HepG2 (cell line): ENCODE results near the gene LAMA5. TPM values are rescaled to one million over a fixed set of nuclear protein-coding genes. Genes with fewer than 3 reads are reported as not detected.

Experiments used
- ARNT2 ChIP-seq: sonication (generic); formaldehyde crosslinking; IDR thresholded peaks from 2 replicates; pipeline ENCODE4 v1.8.0; 2022; ENCODE audit warnings: mild to moderate bottlenecking, low read depth, missing genetic modification reagents, moderate library complexity
- HES4 ChIP-seq: sonication (generic); formaldehyde crosslinking; IDR thresholded peaks from 2 replicates; pipeline ENCODE4 v1.9.0; 2021; ENCODE audit warnings: mild to moderate bottlenecking, missing genetic modification reagents, borderline replicate concordance
- HMGA1 ChIP-seq: sonication (generic); formaldehyde crosslinking; conservative IDR thresholded peaks from 2 replicates; pipeline ENCODE4 v1.4.0; 2020; ENCODE audit warnings: missing genetic modification reagents
- KLF12 ChIP-seq: sonication (generic); formaldehyde crosslinking; IDR thresholded peaks from 2 replicates; pipeline ENCODE4 v1.4.0; 2020; ENCODE audit warnings: missing genetic modification reagents, borderline replicate concordance
- LRRFIP1 ChIP-seq: sonication (generic); formaldehyde crosslinking; conservative IDR thresholded peaks from 2 replicates; pipeline ENCODE4 v1.4.0; 2020; ENCODE audit warnings: missing genetic modification reagents
- MAFF ChIP-seq: IDR thresholded peaks from 2 replicates; pipeline ENCODE4 v1.6.1; 2011; ENCODE audit warnings: low read depth, low read length, improper control_type of control experiment
- MIER3 ChIP-seq: IDR thresholded peaks from 2 replicates; pipeline ENCODE4 v1.6.1; 2016; ENCODE audit warnings: missing compliant biosample characterization, borderline replicate concordance
- PAF1 ChIP-seq: IDR thresholded peaks from 2 replicates; pipeline ENCODE4 v1.6.1; 2016; ENCODE audit warnings: missing genetic modification reagents, missing compliant biosample characterization
- RAD21 ChIP-seq: fragments of 450-650 bp; formaldehyde crosslinking; IDR thresholded peaks from 2 replicates; pipeline ENCODE4 v1.5.0; 2020; ENCODE audit warnings: mild to moderate bottlenecking
- RAD51 ChIP-seq: fragments of 450-650 bp; IDR thresholded peaks from 2 replicates; pipeline ENCODE4 v1.6.1; 2016; ENCODE audit warnings: borderline replicate concordance
- SMAD3 ChIP-seq: sonication (generic); formaldehyde crosslinking; IDR thresholded peaks from 2 replicates; pipeline ENCODE4 v1.4.0; 2020; ENCODE audit warnings: missing genetic modification reagents
- SOX5 ChIP-seq: IDR thresholded peaks from 2 replicates; pipeline ENCODE4 v1.6.1; 2016; ENCODE audit warnings: borderline replicate concordance
- SP5 ChIP-seq: IDR thresholded peaks from 2 replicates; pipeline ENCODE4 v1.6.1; 2016; ENCODE audit warnings: low read depth, borderline replicate concordance
- ZNF235 ChIP-seq: sonication (generic); formaldehyde crosslinking; IDR thresholded peaks from 2 replicates; pipeline ENCODE4 v1.8.1; 2023; ENCODE audit warnings: mild to moderate bottlenecking, missing genetic modification reagents, borderline replicate concordance
- ZNF660 ChIP-seq: sonication (generic); formaldehyde crosslinking; IDR thresholded peaks from 2 replicates; pipeline ENCODE4 v1.5.1; 2020; ENCODE audit warnings: mild to moderate bottlenecking, low read depth, missing genetic modification reagents, borderline replicate concordance
- ZNF792 ChIP-seq: IDR thresholded peaks from 2 replicates; pipeline ENCODE4 v1.6.1; 2016
- ZNF839 ChIP-seq: sonication (generic); formaldehyde crosslinking; IDR thresholded peaks from 2 replicates; pipeline ENCODE4 v1.4.0; 2020; ENCODE audit warnings: missing genetic modification reagents, mild to moderate bottlenecking, borderline replicate concordance
- polyA plus RNA-seq, 8 experiments: library from polyadenylated mRNA; depleted of rRNA in 3 of 8; stranded (reverse) in 7 of 8; unstranded in 1 of 8; fragments of >200 nt; fragmentation: Illumina TruSeq in 4 of 8; extraction: Trizol in 4 of 8; gene quantifications; 2 replicates each; pipeline versions ENCODE4 v1.2.1 to v1.2.3, GENCODE V29; 2011 to 2016; ENCODE audit warnings: low read depth in 4 of 8, missing spikeins in 1 of 8, mixed read lengths in 1 of 8; ENCODE audit not compliant: insufficient read depth in 1 of 8
- total RNA-seq, 5 experiments: library from RNA; depleted of rRNA; stranded (reverse); fragments of >200 nt; fragmentation: Illumina TruSeq; extraction: Trizol; gene quantifications; 2 replicates each; pipeline ENCODE4 v1.2.3, GENCODE V29; 2016; ENCODE audit warnings: low read depth in 1 of 5
- TF ChIP-seq, protein P1 (sequence below): sonication (generic); formaldehyde crosslinking; IDR thresholded peaks from 2 replicates; pipeline ENCODE4 v1.8.1; 2023; ENCODE audit warnings: mild to moderate bottlenecking, missing genetic modification reagents
- TF ChIP-seq, protein P2 (sequence below): sonication (generic); formaldehyde crosslinking; IDR thresholded peaks from 2 replicates; pipeline ENCODE4 v1.4.0; 2020; ENCODE audit warnings: missing genetic modification reagents, borderline replicate concordance
- TF ChIP-seq, protein P3 (sequence below): IDR thresholded peaks from 2 replicates; pipeline ENCODE4 v1.6.1; 2012; ENCODE audit warnings: low read depth, low read length, improper control_type of control experiment

Gene LAMA5
- total and polyA plus RNA-seq, 2 of the 13 experiments (the other 11 are each of a cell fraction or from before 2014, with no cell fraction given), result 21.0 to 44.7 TPM

- 0 out of 2 replicates have a peak, but pooled peaks have one; percentile 4 for TF ChIP-seq MAFF
- TF ChIP-seq LRRFIP1, result no peak
- no peak for TF ChIP-seq HMGA1 (CRISPR knock-in tag)
- TF ChIP-seq, protein P1, sequence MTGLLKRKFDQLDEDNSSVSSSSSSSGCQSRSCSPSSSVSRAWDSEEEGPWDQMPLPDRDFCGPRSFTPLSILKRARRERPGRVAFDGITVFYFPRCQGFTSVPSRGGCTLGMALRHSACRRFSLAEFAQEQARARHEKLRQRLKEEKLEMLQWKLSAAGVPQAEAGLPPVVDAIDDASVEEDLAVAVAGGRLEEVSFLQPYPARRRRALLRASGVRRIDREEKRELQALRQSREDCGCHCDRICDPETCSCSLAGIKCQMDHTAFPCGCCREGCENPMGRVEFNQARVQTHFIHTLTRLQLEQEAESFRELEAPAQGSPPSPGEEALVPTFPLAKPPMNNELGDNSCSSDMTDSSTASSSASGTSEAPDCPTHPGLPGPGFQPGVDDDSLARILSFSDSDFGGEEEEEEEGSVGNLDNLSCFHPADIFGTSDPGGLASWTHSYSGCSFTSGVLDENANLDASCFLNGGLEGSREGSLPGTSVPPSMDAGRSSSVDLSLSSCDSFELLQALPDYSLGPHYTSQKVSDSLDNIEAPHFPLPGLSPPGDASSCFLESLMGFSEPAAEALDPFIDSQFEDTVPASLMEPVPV (CRISPR knock-in tag), result peak; percentile 82
- TF ChIP-seq RAD51, result no peak
- TF ChIP-seq HES4, result peak; percentile 68; the same call in 1 of the 2 replicates
- peak; percentile 84 for TF ChIP-seq ZNF792 (CRISPR knock-in tag)
- TF ChIP-seq SP5, result peak; percentile 97
- TF ChIP-seq ARNT2 (CRISPR knock-in tag), result 0 out of 2 replicates have a peak, but pooled peaks have one; percentile 14
- TF ChIP-seq, protein P2, sequence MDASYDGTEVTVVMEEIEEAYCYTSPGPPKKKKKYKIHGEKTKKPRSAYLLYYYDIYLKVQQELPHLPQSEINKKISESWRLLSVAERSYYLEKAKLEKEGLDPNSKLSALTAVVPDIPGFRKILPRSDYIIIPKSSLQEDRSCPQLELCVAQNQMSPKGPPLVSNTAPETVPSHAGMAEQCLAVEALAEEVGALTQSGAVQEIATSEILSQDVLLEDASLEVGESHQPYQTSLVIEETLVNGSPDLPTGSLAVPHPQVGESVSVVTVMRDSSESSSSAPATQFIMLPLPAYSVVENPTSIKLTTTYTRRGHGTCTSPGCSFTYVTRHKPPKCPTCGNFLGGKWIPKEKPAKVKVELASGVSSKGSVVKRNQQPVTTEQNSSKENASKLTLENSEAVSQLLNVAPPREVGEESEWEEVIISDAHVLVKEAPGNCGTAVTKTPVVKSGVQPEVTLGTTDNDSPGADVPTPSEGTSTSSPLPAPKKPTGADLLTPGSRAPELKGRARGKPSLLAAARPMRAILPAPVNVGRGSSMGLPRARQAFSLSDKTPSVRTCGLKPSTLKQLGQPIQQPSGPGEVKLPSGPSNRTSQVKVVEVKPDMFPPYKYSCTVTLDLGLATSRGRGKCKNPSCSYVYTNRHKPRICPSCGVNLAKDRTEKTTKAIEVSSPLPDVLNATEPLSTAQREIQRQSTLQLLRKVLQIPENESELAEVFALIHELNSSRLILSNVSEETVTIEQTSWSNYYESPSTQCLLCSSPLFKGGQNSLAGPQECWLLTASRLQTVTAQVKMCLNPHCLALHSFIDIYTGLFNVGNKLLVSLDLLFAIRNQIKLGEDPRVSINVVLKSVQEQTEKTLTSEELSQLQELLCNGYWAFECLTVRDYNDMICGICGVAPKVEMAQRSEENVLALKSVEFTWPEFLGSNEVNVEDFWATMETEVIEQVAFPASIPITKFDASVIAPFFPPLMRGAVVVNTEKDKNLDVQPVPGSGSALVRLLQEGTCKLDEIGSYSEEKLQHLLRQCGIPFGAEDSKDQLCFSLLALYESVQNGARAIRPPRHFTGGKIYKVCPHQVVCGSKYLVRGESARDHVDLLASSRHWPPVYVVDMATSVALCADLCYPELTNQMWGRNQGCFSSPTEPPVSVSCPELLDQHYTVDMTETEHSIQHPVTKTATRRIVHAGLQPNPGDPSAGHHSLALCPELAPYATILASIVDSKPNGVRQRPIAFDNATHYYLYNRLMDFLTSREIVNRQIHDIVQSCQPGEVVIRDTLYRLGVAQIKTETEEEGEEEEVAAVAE (CRISPR knock-in tag), result peak; percentile 30; the same call in 1 of the 2 replicates
- TF ChIP-seq ZNF235 (CRISPR knock-in tag), result 0 out of 2 replicates have a peak, but pooled peaks have one; percentile 33
- no peak for TF ChIP-seq SMAD3 (CRISPR knock-in tag)
- TF ChIP-seq, protein P3, sequence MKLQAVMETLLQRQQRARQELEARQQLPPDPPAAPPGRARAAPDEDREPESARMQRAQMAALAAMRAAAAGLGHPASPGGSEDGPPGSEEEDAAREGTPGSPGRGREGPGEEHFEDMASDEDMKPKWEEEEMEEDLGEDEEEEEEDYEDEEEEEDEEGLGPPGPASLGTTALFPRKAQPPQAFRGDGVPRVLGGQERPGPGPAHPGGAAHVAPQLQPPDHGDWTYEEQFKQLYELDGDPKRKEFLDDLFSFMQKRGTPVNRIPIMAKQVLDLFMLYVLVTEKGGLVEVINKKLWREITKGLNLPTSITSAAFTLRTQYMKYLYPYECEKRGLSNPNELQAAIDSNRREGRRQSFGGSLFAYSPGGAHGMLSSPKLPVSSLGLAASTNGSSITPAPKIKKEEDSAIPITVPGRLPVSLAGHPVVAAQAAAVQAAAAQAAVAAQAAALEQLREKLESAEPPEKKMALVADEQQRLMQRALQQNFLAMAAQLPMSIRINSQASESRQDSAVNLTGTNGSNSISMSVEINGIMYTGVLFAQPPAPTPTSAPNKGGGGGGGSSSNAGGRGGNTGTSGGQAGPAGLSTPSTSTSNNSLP, result peak; percentile 62; the same call in 1 of the 2 replicates
- peak; percentile 37 for TF ChIP-seq RAD21 (CRISPR knock-in tag)
- no peak; the same call in 1 of the 2 replicates for TF ChIP-seq ZNF660 (CRISPR knock-in tag)
- no peak for TF ChIP-seq SOX5 (CRISPR knock-in tag)
- no peak for TF ChIP-seq PAF1 (CRISPR knock-in tag)
- TF ChIP-seq MIER3, result peak; percentile 48; the same call in 1 of the 2 replicates
- TF ChIP-seq ZNF839, result peak; percentile 20; the same call in 1 of the 2 replicates
- no peak for TF ChIP-seq KLF12 (CRISPR knock-in tag)
Measured at GRCh38 chr20:62368392-62368975, 1.4 kb upstream of the LAMA5 start (continued).
